Activated CD4-positive, CD25-positive, alpha-beta regulatory T cell treated with anti-CD3 and anti-CD28 coated beads, Interleukin-2, amount 50 U/mL, for 24 hours (primary cell): ENCODE measurements around the gene RPS28.
"Not testable (repeated sequence)": the region's sequence is repeated elsewhere in the genome, so short reads cannot be mapped to it uniquely, and the experiment has no call there.

Source experiments
- ATAC-seq, 2 donors: fragments of 150-1000 bp; cut with Tn5 transposase; one replicate each; pipeline ENCODE4 v1.10.0; 2021; ENCODE audit warnings: mild to moderate bottlenecking in 1 of 2, moderate library complexity in 1 of 2

The RPS28 gene

GRCh38 chr19:8320564-8321066 lies 681 bp upstream of the RPS28 start:
- ATAC-seq: peak; percentile 4 to 6

GRCh38 chr19:8321986-8322637 lies 816 bp downstream of the RPS28 start:
- no peak for ATAC-seq

GRCh38 chr19:8322638-8322997 lies 1.3 kb downstream of the RPS28 start:
- ATAC-seq: no peak

DNA sequence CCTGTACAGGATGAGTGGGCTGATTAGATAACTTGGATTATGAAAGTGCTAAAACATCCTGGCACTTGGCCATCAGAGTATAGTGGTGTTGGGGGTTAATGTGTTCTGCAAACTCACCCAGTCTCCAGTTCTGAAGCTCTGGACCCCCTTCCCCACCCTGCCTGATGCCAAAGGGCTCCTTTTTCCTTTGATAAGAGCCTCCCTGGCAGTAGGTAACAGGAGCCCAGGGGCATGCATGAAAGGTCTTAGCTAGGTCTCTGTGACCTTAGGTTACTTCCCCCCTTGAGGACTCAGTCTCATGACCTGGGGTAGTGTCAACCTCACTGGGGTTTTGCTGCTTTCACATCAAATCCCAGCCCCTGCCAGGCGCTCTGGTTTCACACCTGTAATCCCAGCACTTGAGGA lies 2.5 kb downstream of the RPS28 start:
- ATAC-seq: no peak

DNA sequence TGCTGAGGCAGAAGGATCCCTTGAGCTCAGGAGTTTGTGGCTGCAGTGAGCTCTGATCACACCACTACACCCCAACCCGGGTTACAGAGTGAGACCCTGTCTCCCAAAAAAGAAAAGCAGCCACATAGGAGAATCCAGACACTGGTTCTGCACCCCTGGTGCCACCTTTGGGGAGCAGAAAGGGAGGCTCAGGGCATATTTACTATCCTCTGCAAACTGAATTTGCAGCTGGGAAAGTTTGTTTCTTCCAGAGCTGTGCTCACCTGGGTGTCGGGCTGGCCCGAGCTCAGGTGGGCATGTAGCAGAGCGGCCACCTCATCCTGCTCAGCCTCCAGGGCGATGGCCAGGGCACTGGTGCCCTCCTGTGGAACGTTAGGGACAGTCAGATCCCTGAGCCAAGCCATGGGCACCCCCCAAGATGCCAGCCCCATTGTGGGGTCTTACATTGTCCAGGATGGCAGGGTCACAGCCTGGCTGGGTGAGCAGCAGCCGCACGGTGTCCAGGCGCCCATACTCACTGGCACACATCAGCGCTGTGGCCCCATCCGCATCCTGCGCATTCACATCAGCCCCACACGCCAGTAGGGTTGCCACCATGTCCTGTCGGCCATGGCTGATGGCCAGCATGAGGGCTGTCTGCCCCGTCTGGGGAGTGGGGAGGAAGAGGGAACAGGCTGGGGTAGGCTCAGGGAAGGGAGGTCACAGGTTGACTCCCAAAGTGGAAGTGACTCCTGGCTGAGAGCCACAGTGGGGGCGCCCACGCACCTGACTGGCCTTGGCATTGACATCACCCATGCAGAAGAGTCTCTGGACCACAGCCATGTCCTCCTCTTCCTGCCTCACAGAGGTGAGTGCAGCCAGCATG lies 3.1 kb downstream of the RPS28 start:
- ATAC-seq: no peak

GRCh38 chr19:8325454-8325853 lies 4.2 kb downstream of the RPS28 start:
- ATAC-seq: no peak

GRCh38 chr19:8329996-8330395 lies 8.7 kb downstream of the RPS28 start:
- ATAC-seq: no peak

- no peak for ATAC-seq
Measured at GRCh38 chr19:8331263-8331845, 10.1 kb downstream of the RPS28 start.

GRCh38 chr19:8332976-8333766 lies 11.9 kb downstream of the RPS28 start:
- ATAC-seq: no peak

DNA sequence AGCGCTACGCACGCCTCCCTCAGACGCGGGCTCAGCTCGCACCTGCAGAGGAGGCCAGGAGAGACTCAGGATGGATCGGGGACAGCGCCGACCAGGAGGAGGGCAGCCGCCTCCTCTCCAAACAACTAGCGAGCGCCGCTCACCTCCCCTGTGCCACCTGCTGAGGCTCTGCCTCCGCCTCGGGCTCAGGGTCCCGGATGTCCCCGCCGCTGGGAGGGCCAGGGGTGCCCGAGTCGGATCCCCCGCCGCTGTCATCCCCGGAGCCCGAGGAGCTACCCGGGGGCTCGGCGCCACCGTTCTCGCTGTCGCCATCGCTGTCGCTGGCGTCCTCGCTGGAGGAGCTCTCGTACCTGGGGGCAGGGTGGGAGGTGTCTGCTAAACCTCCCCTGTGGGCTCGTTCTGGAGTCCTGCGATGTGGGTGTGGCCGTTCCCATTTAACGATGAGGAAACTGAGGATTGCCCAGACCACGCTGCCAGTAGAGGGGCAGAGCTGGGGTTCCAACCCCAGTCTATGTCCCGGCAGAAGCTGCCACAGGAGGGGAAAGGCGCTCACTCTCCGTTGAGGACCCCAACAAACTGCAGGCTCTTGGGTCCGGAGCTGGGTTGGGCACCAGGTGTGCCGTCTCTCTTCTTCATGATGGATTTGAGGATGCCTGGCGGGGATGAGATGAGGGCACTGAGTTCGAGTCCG lies 12.6 kb downstream of the RPS28 start:
- no peak for ATAC-seq

GRCh38 chr19:8334458-8335342 lies 13.4 kb downstream of the RPS28 start:
- peak; percentile 45 to 53 for ATAC-seq

DNA sequence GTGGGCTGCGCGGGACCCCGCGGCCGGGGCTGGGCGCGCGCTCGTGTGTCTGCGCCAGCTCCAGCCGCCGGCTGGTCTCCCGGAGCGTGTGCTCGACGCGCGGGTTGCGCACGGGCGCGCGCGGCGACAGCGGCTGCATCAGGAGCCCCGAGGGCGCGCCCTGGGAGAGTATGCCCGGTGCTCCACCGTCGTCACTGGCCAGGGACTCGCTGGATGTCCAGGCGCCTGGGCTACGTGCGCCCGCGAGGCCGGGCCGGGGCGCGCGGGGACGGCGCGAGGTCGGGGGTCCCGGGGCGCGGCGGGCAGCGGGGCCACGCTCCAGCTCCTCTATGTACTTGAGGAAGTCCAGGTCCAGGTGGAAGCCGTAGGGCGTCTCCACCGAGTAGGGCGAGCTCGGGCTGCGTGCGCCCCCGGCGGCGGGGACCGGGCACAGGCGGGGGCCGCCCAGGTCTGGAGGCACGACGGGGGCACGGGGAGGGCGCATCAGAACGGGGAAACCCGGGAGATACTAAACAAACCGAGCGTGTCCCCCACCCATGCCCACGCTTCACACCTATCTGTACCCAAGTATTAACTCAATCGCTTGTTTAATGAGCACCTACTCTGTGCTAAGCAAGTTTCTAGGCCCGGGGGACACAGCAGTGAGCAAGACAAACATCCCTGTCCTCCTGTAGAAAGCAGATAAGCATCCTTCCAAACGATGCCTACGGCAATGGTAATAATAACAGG lies 14.2 kb downstream of the RPS28 start:
- ATAC-seq: peak; percentile 42 to 66

- ATAC-seq: no peak
Measured at GRCh38 chr19:8336072-8336569, 14.8 kb downstream of the RPS28 start.

GRCh38 chr19:8336660-8337059 lies 15.4 kb downstream of the RPS28 start:
- no peak for ATAC-seq

DNA sequence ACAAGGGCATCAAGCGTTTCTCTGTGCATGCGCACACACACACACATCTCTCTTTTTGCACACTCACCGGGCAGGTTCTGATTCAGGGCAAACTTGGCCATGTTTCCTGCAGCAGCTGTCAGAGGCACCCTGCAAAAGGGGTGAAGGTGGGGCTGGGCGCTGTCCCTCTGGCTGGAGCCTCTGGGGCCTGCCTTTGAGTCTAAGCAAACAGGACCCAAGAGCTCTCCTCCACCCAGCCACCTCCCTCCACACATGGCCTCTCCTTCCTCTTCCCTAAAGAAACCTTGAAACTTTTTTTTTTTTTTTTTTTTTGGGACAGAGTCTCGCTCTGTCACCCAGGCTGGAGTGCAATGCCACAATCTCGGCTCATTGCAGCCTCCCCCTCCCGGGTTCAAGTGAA lies 16.4 kb downstream of the RPS28 start:
- no peak for ATAC-seq

- ATAC-seq: no peak
Measured at GRCh38 chr19:8338835-8339234, 17.5 kb downstream of the RPS28 start.

DNA sequence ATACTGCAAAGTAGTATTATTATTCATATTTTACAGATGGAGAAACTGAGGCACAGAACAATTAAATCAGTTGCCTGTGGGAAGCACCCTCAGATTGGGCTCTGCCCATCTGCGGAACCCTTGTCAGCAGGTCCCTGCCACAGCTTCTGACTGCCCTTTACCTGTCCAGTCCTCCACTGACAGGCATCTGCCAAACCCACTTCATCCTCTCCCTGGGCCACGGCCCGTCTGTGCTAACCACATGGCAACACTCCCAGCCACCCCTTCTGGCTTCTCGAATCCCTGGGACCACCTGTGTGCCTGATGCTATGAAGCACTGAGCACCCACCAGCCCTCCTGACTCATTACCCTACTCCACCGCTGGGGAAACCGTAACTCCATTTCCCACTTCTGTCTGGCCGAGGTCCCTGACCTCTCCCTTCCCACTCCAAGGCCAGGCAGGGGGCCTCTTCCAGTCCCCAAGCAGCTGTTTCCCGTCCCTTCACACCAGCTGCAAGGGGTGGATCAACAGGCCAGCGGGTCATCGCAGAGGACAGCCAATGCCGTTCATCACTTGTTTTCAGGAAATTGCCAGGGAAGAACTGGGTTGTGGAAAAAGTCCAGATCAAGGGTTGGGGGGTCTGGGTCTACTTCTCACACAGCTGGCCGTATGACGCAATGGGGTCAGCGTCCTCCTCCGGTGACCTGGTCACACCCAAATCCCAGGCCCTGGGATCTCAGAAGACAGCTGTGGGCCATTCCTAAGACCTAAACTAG lies 19.2 kb downstream of the RPS28 start:
- no peak for ATAC-seq

DNA sequence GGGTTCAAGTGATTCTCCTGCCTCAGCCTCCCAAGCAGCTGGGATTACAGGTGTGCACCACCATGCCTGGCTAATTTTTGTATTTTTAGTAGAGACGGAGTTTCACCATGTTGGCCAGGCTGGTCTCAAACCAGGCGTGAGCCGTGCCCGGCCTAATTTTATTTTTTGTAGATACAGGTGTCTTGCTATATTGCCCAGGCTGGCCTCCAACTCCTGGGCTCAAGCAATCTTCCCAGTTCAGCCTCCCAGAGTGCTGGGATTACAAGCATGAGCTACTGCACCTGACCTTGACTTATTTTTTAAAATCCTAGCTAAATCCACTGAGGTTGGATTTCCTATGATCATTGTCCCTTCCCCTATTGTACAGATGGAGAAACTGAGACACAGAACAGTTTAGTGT lies 20.2 kb downstream of the RPS28 start:
- not testable (repeated sequence) for ATAC-seq

DNA sequence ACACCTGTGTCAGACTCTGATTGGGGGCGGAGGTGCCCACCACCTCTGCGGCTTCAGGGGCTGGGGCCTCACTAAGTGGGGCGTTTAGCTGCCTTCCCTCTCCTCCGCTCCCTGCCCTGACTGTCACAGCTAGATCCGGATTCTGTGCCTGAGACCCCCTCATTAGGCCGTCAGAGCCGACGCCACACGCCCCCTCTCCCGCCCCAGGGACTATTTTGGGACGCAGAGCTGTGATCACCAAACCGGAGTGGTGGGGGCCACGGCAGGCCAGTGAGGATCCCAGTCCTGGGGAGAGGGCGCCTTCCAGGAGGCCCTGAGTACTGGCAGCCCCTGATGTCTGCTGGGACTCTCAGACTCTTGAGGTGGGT lies 21.0 kb downstream of the RPS28 start:
- no peak for ATAC-seq
